ENCODE results near the gene DNM1. TPM values are rescaled to one million over a fixed set of nuclear protein-coding genes. Genes with fewer than 3 reads are reported as not detected.
A peak's percentile ranks its signal among the peaks of the same experiment; 100 is the strongest.

DNM1 gene
- total and polyA plus RNA-seq, 10 of the 15 experiments (the other 5 are each of a cell fraction or from before 2014, with no cell fraction given), result 0.06 to 0.67 (median 0.19) TPM; not detected in 3

DNA sequence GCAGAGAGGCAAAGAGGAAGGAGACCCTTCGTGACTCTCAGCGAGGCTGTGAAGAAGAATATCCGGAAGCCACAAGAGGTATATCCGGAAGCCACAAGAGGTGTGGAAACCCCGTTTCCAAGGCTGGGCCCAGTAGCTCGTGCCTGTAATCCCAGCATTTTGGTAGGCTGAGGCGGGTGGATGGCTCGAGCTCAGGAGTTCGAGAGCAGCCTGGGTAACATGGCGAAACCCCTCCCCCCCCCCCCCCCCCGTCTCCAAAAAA is 43.7 kb upstream of the DNM1 start (continued):
- TF ChIP-seq, protein P1, sequence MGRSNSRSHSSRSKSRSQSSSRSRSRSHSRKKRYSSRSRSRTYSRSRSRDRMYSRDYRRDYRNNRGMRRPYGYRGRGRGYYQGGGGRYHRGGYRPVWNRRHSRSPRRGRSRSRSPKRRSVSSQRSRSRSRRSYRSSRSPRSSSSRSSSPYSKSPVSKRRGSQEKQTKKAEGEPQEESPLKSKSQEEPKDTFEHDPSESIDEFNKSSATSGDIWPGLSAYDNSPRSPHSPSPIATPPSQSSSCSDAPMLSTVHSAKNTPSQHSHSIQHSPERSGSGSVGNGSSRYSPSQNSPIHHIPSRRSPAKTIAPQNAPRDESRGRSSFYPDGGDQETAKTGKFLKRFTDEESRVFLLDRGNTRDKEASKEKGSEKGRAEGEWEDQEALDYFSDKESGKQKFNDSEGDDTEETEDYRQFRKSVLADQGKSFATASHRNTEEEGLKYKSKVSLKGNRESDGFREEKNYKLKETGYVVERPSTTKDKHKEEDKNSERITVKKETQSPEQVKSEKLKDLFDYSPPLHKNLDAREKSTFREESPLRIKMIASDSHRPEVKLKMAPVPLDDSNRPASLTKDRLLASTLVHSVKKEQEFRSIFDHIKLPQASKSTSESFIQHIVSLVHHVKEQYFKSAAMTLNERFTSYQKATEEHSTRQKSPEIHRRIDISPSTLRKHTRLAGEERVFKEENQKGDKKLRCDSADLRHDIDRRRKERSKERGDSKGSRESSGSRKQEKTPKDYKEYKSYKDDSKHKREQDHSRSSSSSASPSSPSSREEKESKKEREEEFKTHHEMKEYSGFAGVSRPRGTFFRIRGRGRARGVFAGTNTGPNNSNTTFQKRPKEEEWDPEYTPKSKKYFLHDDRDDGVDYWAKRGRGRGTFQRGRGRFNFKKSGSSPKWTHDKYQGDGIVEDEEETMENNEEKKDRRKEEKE (IDR thresholded peaks at IDR 0.05), result no peak
- TF ChIP-seq RUNX3 (IDR thresholded peaks at IDR 0.05; ENCODE audit: low read length) (peak; percentile 66), RAD51 (IDR thresholded peaks at IDR 0.05) (no peak), FOXK2 (IDR thresholded peaks at IDR 0.05) (no peak), GABPA (IDR thresholded peaks at IDR 0.05; ENCODE audit: low read depth) (0 out of 2 replicates have a peak, but pooled peaks have one; percentile 57), POLR2AphosphoS5 (IDR thresholded peaks at IDR 0.05; ENCODE audit: low read length) (no peak)
- TF ChIP-seq, protein P2, sequence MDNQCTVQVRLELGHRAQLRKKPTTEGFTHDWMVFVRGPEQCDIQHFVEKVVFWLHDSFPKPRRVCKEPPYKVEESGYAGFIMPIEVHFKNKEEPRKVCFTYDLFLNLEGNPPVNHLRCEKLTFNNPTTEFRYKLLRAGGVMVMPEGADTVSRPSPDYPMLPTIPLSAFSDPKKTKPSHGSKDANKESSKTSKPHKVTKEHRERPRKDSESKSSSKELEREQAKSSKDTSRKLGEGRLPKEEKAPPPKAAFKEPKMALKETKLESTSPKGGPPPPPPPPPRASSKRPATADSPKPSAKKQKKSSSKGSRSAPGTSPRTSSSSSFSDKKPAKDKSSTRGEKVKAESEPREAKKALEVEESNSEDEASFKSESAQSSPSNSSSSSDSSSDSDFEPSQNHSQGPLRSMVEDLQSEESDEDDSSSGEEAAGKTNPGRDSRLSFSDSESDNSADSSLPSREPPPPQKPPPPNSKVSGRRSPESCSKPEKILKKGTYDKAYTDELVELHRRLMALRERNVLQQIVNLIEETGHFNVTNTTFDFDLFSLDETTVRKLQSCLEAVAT (IDR thresholded peaks at IDR 0.05), result 0 out of 2 replicates have a peak, but pooled peaks have one; percentile 44
- TF ChIP-seq, protein P3, sequence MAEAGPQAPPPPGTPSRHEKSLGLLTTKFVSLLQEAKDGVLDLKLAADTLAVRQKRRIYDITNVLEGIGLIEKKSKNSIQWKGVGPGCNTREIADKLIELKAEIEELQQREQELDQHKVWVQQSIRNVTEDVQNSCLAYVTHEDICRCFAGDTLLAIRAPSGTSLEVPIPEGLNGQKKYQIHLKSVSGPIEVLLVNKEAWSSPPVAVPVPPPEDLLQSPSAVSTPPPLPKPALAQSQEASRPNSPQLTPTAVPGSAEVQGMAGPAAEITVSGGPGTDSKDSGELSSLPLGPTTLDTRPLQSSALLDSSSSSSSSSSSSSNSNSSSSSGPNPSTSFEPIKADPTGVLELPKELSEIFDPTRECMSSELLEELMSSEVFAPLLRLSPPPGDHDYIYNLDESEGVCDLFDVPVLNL (IDR thresholded peaks at IDR 0.05; ENCODE audit: low read depth, low read length), result 0 out of 2 replicates have a peak, but pooled peaks have one; percentile 1
